Stimulated activated CD4-positive, alpha-beta T cell treated with anti-CD3 and anti-CD28 coated beads, Interleukin-2, amount 100 ng/mL, for 24 hours (primary cell): Measurements from ENCODE around the gene RABGAP1L.
"Not testable (repeated sequence)": the region's sequence is repeated elsewhere in the genome, so short reads cannot be mapped to it uniquely, and the experiment has no call there.

ENCODE experiments used
- DNase-seq, 2 donors: peaks; one replicate each; pipeline ENCODE4 v3.0.0-alpha.2; 2020

Gene RABGAP1L

GRCh38 chr1:174204697-174205308 lies 45.5 kb downstream of the RABGAP1L start:
- no peak for DNase-seq

- no peak for DNase-seq
Observed at GRCh38 chr1:174206148-174206836, 47.0 kb downstream of the RABGAP1L start.

GRCh38 chr1:174209347-174210187 lies 50.2 kb downstream of the RABGAP1L start:
- peak in 1 of 2 donors; percentile 3 for DNase-seq

GRCh38 chr1:174211486-174211885 lies 52.2 kb downstream of the RABGAP1L start:
- DNase-seq: no peak

- DNase-seq: no peak
Observed at GRCh38 chr1:174215766-174216165, 56.4 kb downstream of the RABGAP1L start.

GRCh38 chr1:174217248-174217647 lies 57.9 kb downstream of the RABGAP1L start:
- no peak for DNase-seq

- DNase-seq: no peak
Observed at GRCh38 chr1:174217787-174218574, 58.7 kb downstream of the RABGAP1L start.

- DNase-seq: no peak
Observed at GRCh38 chr1:174218983-174219382, 59.7 kb downstream of the RABGAP1L start.

- no peak for DNase-seq
Observed at GRCh38 chr1:174219606-174220370, 60.5 kb downstream of the RABGAP1L start.

GRCh38 chr1:174221681-174222080 lies 62.4 kb downstream of the RABGAP1L start:
- no peak for DNase-seq

- DNase-seq: no peak
Observed at GRCh38 chr1:174222166-174222949, 63.0 kb downstream of the RABGAP1L start.

- no peak for DNase-seq
Observed at GRCh38 chr1:174224641-174225040, 65.3 kb downstream of the RABGAP1L start.

GRCh38 chr1:174225499-174226204 lies 66.3 kb downstream of the RABGAP1L start:
- DNase-seq: no peak

GRCh38 chr1:174230399-174230798 lies 71.1 kb downstream of the RABGAP1L start:
- no peak for DNase-seq

GRCh38 chr1:174232761-174233160 lies 73.4 kb downstream of the RABGAP1L start:
- DNase-seq: no peak

GRCh38 chr1:174238845-174239501 lies 79.7 kb downstream of the RABGAP1L start:
- not testable (repeated sequence) for DNase-seq

- no peak for DNase-seq
Observed at GRCh38 chr1:174239541-174239940, 80.2 kb downstream of the RABGAP1L start.

- no peak for DNase-seq
Observed at GRCh38 chr1:174242856-174243255, 83.5 kb downstream of the RABGAP1L start.

- no peak for DNase-seq
Observed at GRCh38 chr1:174243451-174244000, 84.2 kb downstream of the RABGAP1L start.

- no peak for DNase-seq
Observed at GRCh38 chr1:174244017-174244416, 84.7 kb downstream of the RABGAP1L start.
